Forelimb muscle (tissue), 1 donor: ENCODE data around the gene CKAP5. TPM values are rescaled to one million over a fixed set of nuclear protein-coding genes. Genes with fewer than 3 reads are reported as not detected.
"Not testable (repeated sequence)": the region's sequence is repeated elsewhere in the genome, so short reads cannot be mapped to it uniquely, and the experiment has no call there.

Experiments
- DNase-seq: peaks from one replicate; pipeline ENCODE4 v3.0.0-alpha.2; 2013; ENCODE audit warnings: low read depth
- polyA plus RNA-seq: library from polyadenylated mRNA; unstranded; fragments of 120-200 nt; gene quantifications from one replicate; pipeline ENCODE4 v1.2.1, GENCODE V29; 2013; ENCODE audit not compliant: insufficient read length

CKAP5 gene
- polyA plus RNA-seq, 1 donor: 49.9 TPM

- DNase-seq: no peak
Observed at GRCh38 chr11:46855167-46855566, 9.1 kb upstream of the CKAP5 start.

- DNase-seq: no peak
Observed at GRCh38 chr11:46850829-46851380, 4.8 kb upstream of the CKAP5 start.

GRCh38 chr11:46849631-46850030 lies 3.6 kb upstream of the CKAP5 start:
- DNase-seq: no peak

GRCh38 chr11:46846510-46846830 lies 390 bp upstream of the CKAP5 start:
- DNase-seq: no peak

- no peak for DNase-seq
Observed at GRCh38 chr11:46845440-46845739, 690 bp downstream of the CKAP5 start.

- DNase-seq: no peak
Observed at GRCh38 chr11:46840116-46840515, 6.0 kb downstream of the CKAP5 start.

GRCh38 chr11:46838501-46838900 lies 7.6 kb downstream of the CKAP5 start:
- no peak for DNase-seq

- no peak for DNase-seq
Observed at GRCh38 chr11:46837860-46838259, 8.2 kb downstream of the CKAP5 start.

GRCh38 chr11:46836870-46837269 lies 9.2 kb downstream of the CKAP5 start:
- no peak for DNase-seq

GRCh38 chr11:46836431-46836830 lies 9.6 kb downstream of the CKAP5 start:
- no peak for DNase-seq

GRCh38 chr11:46835897-46836296 lies 10.2 kb downstream of the CKAP5 start:
- DNase-seq: no peak

GRCh38 chr11:46834821-46835220 lies 11.3 kb downstream of the CKAP5 start:
- DNase-seq: no peak

- DNase-seq: no peak
Observed at GRCh38 chr11:46832511-46833214, 13.4 kb downstream of the CKAP5 start.

GRCh38 chr11:46827995-46828394 lies 18.1 kb downstream of the CKAP5 start:
- DNase-seq: no peak

- no peak for DNase-seq
Observed at GRCh38 chr11:46826310-46827044, 19.6 kb downstream of the CKAP5 start.

- DNase-seq: no peak
Observed at GRCh38 chr11:46808799-46809431, 37.2 kb downstream of the CKAP5 start.

GRCh38 chr11:46801694-46802470 lies 44.2 kb downstream of the CKAP5 start:
- DNase-seq: no peak

GRCh38 chr11:46800177-46800576 lies 45.9 kb downstream of the CKAP5 start:
- DNase-seq: no peak

- not testable (repeated sequence) for DNase-seq
Observed at GRCh38 chr11:46799725-46800124, 46.4 kb downstream of the CKAP5 start.

- DNase-seq: no peak
Observed at GRCh38 chr11:46778416-46778815, 67.7 kb downstream of the CKAP5 start.

- no peak for DNase-seq
Observed at GRCh38 chr11:46776878-46777277, 69.2 kb downstream of the CKAP5 start.

- DNase-seq: no peak
Observed at GRCh38 chr11:46769636-46770221, 76.4 kb downstream of the CKAP5 start.
